Type B pancreatic cell (in vitro differentiated cells): ENCODE data around the gene VPS25. TPM values are rescaled to one million over a fixed set of nuclear protein-coding genes. Genes with fewer than 3 reads are reported as not detected.

Experiments used
- DNase-seq: peaks from one replicate; pipeline ENCODE4 v3.0.0; 2021; ENCODE audit warnings: mixed read lengths; ENCODE audit not compliant: unreplicated experiment; ENCODE audit errors: extremely low spot score
- H3K27ac Mint-ChIP-seq: 2 replicates; pipeline ENCODE4 v1.8.0; 2021; ENCODE audit warnings: mild to moderate bottlenecking, mixed read lengths
- H3K27me3 Mint-ChIP-seq: 2 replicates; pipeline ENCODE4 v1.8.0; 2021; ENCODE audit warnings: mixed read lengths
- H3K36me3 Mint-ChIP-seq: 2 replicates; pipeline ENCODE4 v1.8.0; 2021; ENCODE audit warnings: mixed read lengths
- H3K4me1 Mint-ChIP-seq: one replicate; pipeline ENCODE4 v1.8.0; 2021; ENCODE audit warnings: mixed read lengths; ENCODE audit not compliant: unreplicated experiment
- H3K4me3 Mint-ChIP-seq: 2 replicates; pipeline ENCODE4 v1.8.0; 2021; ENCODE audit warnings: mild to moderate bottlenecking, mixed read lengths
- H3K9me3 Mint-ChIP-seq: 2 replicates; pipeline ENCODE4 v1.8.0; 2021; ENCODE audit warnings: mixed read lengths
- CTCF ChIP-seq: fragments of 200-600 bp; sonication (generic); conservative IDR thresholded peaks from 2 replicates; pipeline ENCODE4 v1.5.0; 2021; ENCODE audit warnings: antibody characterized with exemption, mild to moderate bottlenecking
- total RNA-seq: library from RNA; stranded (reverse); gene quantifications from 2 replicates; pipeline ENCODE4 v1.2.1, GENCODE V29; 2021; ENCODE audit warnings: low replicate concordance

Gene VPS25
- total RNA-seq, 1 donor from 2014 or later: 86.9 TPM

GRCh38 chr17:42751628-42752027 is 21.6 kb upstream of the VPS25 start:
- H3K9me3 Mint-ChIP-seq: no peaks in the 10 kb centered on the region
- no peak overlapping the region for H3K27ac Mint-ChIP-seq
- peaks cover 10% of the 10 kb centered on the region for H3K4me1 Mint-ChIP-seq
- DNase-seq: no peak
- H3K4me3 Mint-ChIP-seq: no peak overlapping the region
- no peaks in the 10 kb centered on the region for H3K36me3 Mint-ChIP-seq
- no peak for TF ChIP-seq CTCF
- H3K27me3 Mint-ChIP-seq: peaks cover 31% of the 10 kb centered on the region

DNA sequence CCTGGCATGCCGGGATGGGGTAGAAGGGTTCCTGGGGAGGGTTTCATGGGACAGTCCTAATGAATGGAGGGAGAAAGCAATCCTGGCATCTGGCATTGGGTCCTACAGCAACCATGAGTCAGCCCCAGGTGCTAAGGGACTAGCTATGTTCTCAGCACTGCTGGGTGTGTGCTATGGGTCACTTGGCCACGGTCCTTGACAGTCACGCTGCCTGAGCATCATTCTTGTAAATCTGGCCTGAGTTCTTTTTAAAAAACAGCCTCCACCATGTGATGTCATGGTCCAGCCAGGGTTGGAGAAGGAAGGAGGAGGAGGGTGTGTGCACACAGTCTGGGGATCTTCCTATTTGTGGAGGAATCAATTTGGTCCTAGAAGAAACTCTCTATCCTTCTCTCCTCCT is 18.5 kb upstream of the VPS25 start:
- no peaks in the 10 kb centered on the region for H3K9me3 Mint-ChIP-seq
- peaks cover 47% of the 10 kb centered on the region for H3K27me3 Mint-ChIP-seq
- no peak for DNase-seq
- H3K27ac Mint-ChIP-seq: no peak overlapping the region
- H3K4me3 Mint-ChIP-seq: no peak overlapping the region
- peaks cover 5% of the 10 kb centered on the region for H3K4me1 Mint-ChIP-seq
- no peak for TF ChIP-seq CTCF
- H3K36me3 Mint-ChIP-seq: no peaks in the 10 kb centered on the region

GRCh38 chr17:42759982-42760651 is 13.1 kb upstream of the VPS25 start:
- no peak for DNase-seq
- Mint-ChIP-seq H3K4me3 (peak overlapping the region; percentile 77), H3K4me1 (peaks cover 12% of the 10 kb centered on the region), H3K36me3 (no peaks in the 10 kb centered on the region), H3K27ac (no peak overlapping the region), H3K9me3 (no peaks in the 10 kb centered on the region), H3K27me3 (peaks cover 59% of the 10 kb centered on the region)
- no peak for TF ChIP-seq CTCF

- H3K27ac Mint-ChIP-seq: no peak within 1 kb of the TSS
- H3K36me3 Mint-ChIP-seq: no peaks in the 10 kb centered on the region
- H3K9me3 Mint-ChIP-seq: no peaks in the 10 kb centered on the region
- H3K4me3 Mint-ChIP-seq: peak within 1 kb of the TSS; percentile 77
- no peak for TF ChIP-seq CTCF
- H3K27me3 Mint-ChIP-seq: peaks cover 58% of the 10 kb centered on the region
- DNase-seq: no peak
- H3K4me1 Mint-ChIP-seq: peaks cover 12% of the 10 kb centered on the region
These were observed 12.3 kb upstream of the VPS25 start, which contains the start of gene RAMP2 for GRCh38 chr17:42760652-42761581. TSS of gene RAMP2 (plus strand) at chr17:42761227. CDS start at chr17:42761262, 35 bp downstream.

- Mint-ChIP-seq H3K36me3 (no peaks in the 10 kb centered on the region), H3K4me3 (peak overlapping the region; percentile 76), H3K27me3 (peaks cover 54% of the 10 kb centered on the region), H3K9me3 (no peaks in the 10 kb centered on the region), H3K4me1 (peaks cover 12% of the 10 kb centered on the region), H3K27ac (no peak overlapping the region)
- TF ChIP-seq CTCF: no peak
- DNase-seq: no peak
These were observed 11.6 kb upstream of the VPS25 start for GRCh38 chr17:42761638-42762037.
